ENCODE results near the gene IL13RA1.

GRCh38 chrX:118763489-118763888 is 36.1 kb downstream of the IL13RA1 start:
- no peak for TF ChIP-seq POLR2A (IDR thresholded peaks at IDR 0.05)
- TF ChIP-seq CTCF (IDR thresholded peaks at IDR 0.05) = no peak
